Activated gamma-delta T cell treated with anti-CD3 and anti-CD28 coated beads, Interleukin-2, amount 50 U/mL, for 16 hours (primary cell): ENCODE measurements around the gene ELOVL2.
"Not testable (repeated sequence)": the region's sequence is repeated elsewhere in the genome, so short reads cannot be mapped to it uniquely, and the experiment has no call there.

ENCODE experiments used
- DNase-seq: peaks from one replicate; pipeline ENCODE4 v3.0.0-alpha.2; 2020; ENCODE audit warnings: low read depth

The ELOVL2 gene

DNA sequence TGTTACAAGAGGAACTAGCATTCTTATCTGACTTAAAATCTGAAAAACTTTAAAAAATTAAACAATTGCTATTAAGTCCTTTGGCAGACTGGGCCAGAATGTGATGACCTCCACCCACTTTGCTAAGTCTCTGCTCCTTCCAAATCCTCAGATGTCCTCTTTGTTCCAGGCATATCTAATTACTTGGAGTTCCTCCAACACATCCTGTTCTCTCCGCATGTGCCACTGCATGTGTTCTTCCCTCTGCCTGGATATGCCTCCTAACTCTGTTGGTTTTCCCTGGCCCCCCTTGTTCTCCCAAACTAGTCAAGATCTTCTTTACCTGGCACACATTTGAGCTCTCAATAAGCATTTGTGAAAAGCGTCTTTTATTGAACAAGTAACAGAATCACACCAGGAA is 23.1 kb downstream of the ELOVL2 start:
- DNase-seq = no peak

GRCh38 chr6:11018225-11018624 is 25.9 kb downstream of the ELOVL2 start:
- DNase-seq = no peak

DNA sequence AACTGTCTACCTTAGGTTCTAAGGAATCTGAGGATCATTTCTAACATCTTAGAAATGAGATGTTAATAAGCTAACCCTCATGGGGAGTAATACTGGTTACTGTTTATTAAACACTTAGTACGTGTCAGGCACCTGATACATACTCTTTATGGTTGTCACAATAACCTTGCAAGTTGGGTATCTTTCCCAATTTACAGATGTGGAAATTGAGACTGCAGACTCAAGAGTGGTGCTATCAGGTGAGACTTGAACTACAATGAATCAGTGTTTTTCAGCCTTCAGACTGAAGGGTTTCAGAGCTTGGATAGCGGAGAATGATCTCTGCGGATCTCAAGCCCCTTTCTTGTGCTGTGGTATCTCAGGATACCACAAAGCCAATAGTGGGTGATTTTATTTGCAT is 27.0 kb downstream of the ELOVL2 start:
- no peak for DNase-seq

- DNase-seq = no peak
Observed at GRCh38 chr6:11016452-11016851, 27.7 kb downstream of the ELOVL2 start.

DNA sequence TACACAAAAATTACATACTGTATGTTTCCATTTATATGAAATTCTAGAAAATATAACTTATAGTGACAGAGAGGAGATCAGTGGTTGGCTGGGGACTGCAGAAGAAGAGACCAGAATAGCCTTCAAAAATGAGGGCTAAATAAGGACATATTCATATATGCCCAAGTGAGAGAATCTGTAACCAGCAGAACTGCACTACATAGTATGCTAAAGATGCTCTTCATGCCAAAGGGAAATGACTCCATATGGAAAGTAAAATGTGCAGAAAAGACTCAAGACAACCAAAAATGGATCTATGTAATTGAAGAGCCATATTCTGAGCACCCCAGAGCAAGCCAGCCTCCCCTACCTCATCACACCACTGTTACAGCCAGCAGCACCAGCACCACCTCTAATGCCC is 29.0 kb downstream of the ELOVL2 start:
- DNase-seq = no peak

GRCh38 chr6:11013721-11014070 is 30.4 kb downstream of the ELOVL2 start:
- DNase-seq = no peak

DNA sequence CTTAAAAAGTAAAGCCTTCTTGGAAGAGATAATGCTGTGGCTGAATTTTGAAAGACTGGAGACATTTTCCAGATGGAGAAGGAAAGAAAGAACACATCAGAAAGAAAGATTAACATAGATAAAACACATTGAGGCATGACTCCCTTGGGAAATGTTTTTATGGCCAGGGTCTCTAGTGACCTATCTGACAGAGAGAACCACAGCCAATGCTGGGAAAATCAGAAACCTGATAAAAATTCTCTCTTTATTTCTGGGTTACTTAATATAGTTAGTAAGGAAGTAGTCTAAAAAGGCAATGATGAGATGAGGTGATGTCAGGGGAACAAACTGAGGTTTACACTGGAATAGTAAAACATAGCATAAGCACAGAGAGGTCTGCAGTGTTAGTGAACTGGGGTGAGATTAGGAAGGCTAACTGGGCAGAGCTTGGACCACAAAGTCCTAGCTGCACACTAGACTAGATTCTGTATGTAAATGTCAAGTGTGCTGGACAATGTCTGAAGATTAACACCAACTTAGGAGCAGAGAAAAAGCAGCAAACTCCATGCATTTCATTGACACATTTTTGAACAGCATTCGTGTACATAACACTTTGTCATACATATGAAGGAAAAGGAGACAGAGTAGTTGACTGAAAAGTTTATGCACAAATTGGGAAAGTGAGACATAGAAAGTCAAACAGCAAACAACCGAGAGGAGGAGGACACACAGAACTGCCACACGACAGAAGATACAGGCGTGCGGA is 31.0 kb downstream of the ELOVL2 start:
- no peak for DNase-seq

- DNase-seq = no peak
Observed at GRCh38 chr6:11012295-11012754, 31.8 kb downstream of the ELOVL2 start.

GRCh38 chr6:11011787-11012234 is 32.3 kb downstream of the ELOVL2 start:
- no peak for DNase-seq

DNA sequence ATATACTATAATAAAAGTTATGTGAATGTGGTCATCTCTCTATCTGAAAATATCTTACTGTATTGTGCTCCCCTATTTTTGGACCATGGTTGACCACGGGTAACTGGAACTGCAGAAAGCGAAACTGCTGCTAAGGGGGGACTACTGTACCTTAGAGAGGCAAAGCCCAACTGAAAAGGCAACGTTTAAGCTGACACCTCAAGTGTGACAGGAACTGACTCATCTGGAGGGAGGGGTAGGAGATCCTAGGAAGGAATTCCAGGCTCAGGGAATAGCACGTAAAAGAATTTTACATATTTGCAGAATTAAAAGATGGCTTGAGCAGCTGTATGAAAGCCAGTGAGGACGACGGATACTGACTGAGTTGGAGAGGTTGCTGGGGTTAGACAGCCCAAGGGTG is 34.8 kb downstream of the ELOVL2 start:
- DNase-seq = no peak

DNA sequence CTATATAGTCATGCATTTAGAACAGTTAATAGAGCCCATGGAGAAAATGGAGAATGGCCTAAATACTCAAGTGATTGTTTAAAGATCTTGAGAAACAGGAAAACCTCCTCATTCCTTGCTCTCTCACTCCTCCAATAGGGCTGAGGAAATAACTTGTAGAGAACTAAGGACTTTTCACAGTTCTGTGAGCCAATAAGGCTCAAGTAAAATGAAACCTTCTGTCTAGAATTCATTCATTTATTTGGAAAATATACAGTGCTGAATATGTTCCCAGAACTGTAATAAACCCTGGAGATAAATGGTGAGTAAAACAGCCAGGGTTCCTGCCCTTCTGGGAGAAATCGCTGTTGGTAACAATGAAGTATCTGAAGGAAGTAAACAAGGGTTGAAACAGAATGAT is 35.3 kb downstream of the ELOVL2 start:
- no peak for DNase-seq

GRCh38 chr6:11007715-11008608 is 36.1 kb downstream of the ELOVL2 start:
- DNase-seq = no peak

DNA sequence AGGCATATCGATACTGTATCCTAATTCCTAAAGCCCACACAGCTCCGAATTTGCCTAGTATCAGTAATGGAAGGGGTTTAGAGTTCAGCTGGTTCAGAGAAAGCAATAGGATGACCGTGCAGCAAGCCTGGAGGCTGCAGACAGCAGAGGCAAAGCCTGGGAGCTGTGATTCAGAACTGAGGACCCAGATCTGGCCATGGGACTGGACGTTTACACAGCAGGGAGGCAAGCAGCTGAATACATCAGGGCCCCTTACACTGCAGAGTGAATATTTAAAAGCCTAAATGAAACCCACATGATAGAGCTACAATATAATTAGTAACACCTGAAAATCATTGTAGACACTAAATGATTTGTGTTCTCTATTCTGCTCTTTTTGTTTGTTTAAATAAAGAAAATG is 38.0 kb downstream of the ELOVL2 start:
- no peak for DNase-seq

DNA sequence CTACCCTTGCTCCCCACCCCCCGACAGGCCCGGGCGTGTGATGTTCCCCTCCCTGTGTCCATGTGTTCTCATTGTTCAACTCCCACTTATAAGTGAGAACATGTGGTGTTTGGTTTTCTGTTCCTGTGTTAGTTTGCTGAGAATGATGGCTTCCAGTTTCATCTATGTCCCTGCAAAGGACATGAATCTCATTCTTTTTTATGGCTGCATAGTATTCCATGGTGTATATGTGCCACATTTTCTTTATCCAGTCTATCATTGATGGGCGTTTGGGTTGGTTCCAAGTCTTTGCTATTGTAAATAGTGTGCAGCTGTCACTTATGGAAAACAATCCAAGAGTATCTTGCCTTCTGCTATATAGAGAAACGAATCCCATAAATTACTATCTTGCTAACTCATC is 40.8 kb downstream of the ELOVL2 start:
- not testable (repeated sequence) for DNase-seq

DNA sequence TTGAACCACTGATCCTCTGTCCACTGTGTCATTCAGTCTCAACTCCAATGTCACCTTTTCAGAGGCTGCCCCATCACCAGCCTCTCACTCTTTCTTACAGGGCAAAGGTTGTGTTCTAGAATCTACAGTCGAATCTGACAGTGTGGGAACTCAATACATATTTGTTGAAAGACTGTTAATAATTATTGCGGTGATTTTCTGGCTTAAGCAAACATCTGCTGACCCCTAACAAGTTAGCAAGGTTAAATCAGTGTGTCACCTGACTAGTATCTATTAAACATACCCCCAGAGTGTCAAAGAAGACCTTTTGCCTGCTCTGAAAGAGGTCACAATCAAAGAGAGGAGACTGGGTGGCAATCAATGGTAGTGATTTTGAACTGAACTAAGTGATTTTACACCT is 41.9 kb downstream of the ELOVL2 start:
- no peak for DNase-seq

DNA sequence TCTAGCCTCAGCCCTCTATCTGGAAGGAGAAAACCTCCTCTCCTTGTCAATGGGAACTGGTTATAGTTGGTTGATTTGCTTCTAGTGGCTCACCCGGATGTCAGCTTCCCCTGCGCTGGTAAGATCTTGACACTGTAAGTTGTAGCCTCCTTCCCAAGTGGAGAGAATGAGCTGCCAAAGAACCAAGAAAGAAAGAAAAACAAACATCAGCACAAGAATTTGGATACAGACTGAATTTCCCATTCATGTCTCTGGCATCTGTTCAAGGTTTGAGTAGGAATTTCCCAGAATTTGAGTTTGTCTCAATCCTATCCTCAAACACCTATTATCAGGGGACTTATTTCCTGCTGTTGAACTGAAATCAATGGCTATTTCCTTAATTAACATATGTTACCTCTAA is 44.1 kb downstream of the ELOVL2 start:
- DNase-seq = no peak

DNA sequence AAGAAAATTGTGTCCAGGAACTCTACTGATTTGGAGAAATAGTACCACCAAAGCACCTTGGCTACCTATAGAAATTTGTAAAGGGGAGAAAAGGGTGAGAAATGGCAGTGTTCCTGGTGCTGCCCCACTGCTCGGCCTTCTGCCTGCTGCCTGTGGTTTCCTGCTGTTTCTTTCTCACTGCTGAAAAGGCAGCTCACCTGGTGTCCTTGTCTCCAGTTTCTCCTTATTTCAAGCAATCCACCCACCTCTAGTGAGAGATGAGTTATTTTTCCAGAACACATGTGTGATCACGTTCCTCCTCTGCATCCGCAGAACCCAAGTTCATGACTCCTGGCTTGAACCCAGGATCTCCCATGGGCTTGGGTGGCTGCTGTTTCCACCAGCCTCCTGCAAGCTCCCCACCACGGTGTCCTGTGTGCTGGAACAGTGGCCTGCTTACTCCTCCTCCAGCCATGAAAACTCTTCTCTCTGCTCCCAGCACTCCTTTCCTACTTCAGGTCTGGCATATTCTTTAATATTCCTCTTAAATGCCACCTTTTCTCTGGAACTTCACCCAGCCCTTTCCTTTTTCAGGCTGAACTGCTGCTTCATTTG is 48.9 kb downstream of the ELOVL2 start:
- no peak for DNase-seq

DNA sequence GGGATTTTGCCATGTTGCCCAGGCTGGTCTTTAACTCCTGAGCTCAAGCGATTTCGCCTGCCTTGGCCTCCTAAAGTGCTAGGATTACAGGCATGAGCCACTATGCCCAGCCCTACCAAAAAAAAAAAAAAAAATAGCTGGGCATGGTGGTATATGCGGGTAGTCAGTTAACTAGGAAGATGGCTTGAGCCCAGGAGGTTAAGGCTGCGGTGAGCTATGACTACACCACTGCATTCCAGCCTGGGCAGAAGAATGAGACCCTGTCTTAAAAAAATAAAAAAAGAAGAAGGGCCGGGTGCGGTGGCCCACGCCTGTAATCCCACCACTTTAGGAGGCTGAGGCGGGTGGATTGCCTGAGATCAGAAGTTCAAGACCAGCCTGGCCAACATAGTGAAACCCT is 50.2 kb downstream of the ELOVL2 start:
- DNase-seq = no peak

DNA sequence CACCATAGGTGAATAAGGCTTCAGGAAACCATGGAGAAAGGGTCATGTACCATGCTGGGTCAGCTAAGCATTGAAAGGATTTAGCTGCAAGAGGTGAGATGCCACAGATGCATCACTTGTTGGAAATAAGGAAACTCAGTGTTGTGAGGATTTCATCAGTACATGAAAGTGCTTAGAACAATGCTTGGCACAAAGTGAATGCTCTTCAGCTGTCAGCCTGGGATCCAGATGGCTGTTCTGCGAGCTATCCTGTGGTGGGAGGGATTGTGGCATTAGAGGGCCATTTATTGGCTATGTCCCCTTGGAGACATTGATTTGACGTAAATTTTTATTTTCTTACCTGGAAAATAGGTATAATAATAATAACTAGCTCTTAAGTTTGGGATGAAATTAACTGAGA is 53.0 kb downstream of the ELOVL2 start:
- DNase-seq = no peak

GRCh38 chr6:10989587-10989986 is 54.5 kb downstream of the ELOVL2 start:
- no peak for DNase-seq

- DNase-seq = not testable (repeated sequence)
Observed at GRCh38 chr6:10984959-10985358, 59.1 kb downstream of the ELOVL2 start.

DNA sequence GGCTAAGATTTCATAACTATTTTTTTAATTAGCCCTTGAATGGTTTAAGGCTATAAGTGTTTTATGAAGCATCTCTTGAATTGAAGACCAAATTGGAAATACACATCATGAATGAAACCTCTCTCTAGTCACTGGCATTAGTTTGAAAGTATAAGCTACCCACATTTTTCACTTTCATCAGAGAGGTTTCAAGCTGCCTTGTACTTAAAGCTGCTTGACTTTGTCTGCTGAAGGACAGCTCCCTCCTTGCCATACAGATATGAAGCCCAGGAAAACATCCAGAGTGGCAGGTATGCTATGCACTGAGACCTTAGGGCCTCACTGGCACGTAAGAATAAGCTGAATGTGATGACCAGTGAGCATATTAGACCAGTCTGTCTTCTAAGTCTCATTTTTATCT is 62.7 kb downstream of the ELOVL2 start:
- no peak for DNase-seq

DNA sequence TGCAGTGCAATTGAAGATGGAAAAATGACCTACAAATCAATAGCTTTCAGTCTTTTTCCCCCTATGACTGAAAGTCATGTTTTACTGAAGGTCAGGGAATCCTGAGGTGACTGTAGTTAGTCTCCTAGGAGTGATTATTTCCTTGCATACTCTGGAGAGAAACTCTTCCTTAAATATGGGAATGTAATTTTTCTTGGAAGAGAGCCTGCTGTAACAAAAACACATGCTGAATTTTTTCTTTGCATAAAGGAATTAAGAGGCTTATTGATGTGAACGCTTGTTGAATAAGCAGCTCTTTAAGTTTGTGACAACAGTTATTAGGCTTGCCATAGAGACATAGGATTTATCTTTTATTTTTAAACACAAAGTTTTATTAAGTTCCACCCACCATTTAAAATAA is 64.5 kb downstream of the ELOVL2 start:
- no peak for DNase-seq
